HCT116 (cell line): Measurements from ENCODE around the gene AVPR1B. TPM values are rescaled to one million over a fixed set of nuclear protein-coding genes. Genes with fewer than 3 reads are reported as not detected.

Experiments used
- ATAC-seq: fragments of 200-7000 bp; cut with Tn5 transposase; 2 replicates; pipeline ENCODE4 v1.9.1; 2020; ENCODE audit warnings: mild to moderate bottlenecking, moderate library complexity
- BruUV-seq: library from RNA; stranded (reverse); fragments of 400-500 nt; replicated peaks from 2 replicates; lab custom pipeline; 2021; lab: Mats Ljungman, UMichigan
- CTCF ChIA-PET: fragments of 300-600 bp; sonication (Branson Sonifier 250); formaldehyde crosslinking; loops from one replicate; lab custom pipeline; 2021; ENCODE audit warnings: antibody characterized with exemption; lab: Charles Lee
- POLR2A ChIA-PET: fragments of 300-600, 350-600 bp; sonication (Branson Sonifier 250); formaldehyde crosslinking; loops from one replicate; lab custom pipeline; 2021; ENCODE audit warnings: antibody characterized with exemption; lab: Charles Lee
- RAD21 ChIA-PET, 2 experiments: fragments of 300-600 bp; sonication (Branson Sonifier 250); formaldehyde crosslinking; loops; one replicate each; lab custom pipeline; 2023; ENCODE audit warnings: low total read pairs in 2 of 2; ENCODE audit not compliant: uncharacterized antibody in 2 of 2, unreplicated experiment in 2 of 2, low non-redundant PET in 1 of 2; lab: Charles Lee
- DNase-seq: peaks from one replicate; pipeline ENCODE4 v3.0.0-alpha.2; 2010; ENCODE audit warnings: low read depth, low spot score
- H2AFZ ChIP-seq: fragments of 200-600 bp; shearing (Covaris generic), sonication (generic); 2 replicates; pipeline ENCODE4 v1.6.1; 2017; ENCODE audit warnings: low read depth, mixed run types, mixed read lengths, antibody characterized with exemption, low read length; ENCODE audit not compliant: poor library complexity, severe bottlenecking
- H3K27ac ChIP-seq: 2 replicates; pipeline ENCODE4 v1.5.1; 2012; ENCODE audit warnings: low read depth, low read length
- H3K27me3 ChIP-seq: fragments of 200-600 bp; sonication (generic); 2 replicates; pipeline ENCODE4 v1.6.1; 2016; ENCODE audit warnings: mixed run types, low read length, mixed read lengths; ENCODE audit not compliant: insufficient read depth
- H3K36me3 ChIP-seq, 2 experiments: fragments of 200-500 bp in 1 of 2; fragments of 200-600 bp in 1 of 2; sonication (Bioruptor generic) in 1 of 2; sonication (generic) in 1 of 2; 2 replicates each; pipeline versions ENCODE4 v1.5.1 to v1.6.1; 2014 to 2016; ENCODE audit warnings: low read length in 2 of 2, inconsistent platforms in 1 of 2, mixed read lengths in 1 of 2, mixed run types in 1 of 2; ENCODE audit not compliant: insufficient read depth in 2 of 2, control insufficient read depth in 1 of 2
- H3K4me1 ChIP-seq, 2 experiments: fragments of 200-600 bp in 1 of 2; sonication (generic) in 1 of 2; 2 replicates each; pipeline versions ENCODE4 v1.5.1 to v1.6.1; 2012 to 2017; ENCODE audit warnings: low read length in 2 of 2, inconsistent platforms in 1 of 2, mild to moderate bottlenecking in 1 of 2, mixed read lengths in 1 of 2, mixed run types in 1 of 2, moderate library complexity in 1 of 2; ENCODE audit not compliant: insufficient read depth in 2 of 2, control insufficient read depth in 1 of 2
- H3K4me2 ChIP-seq: fragments of 200-600 bp; sonication (generic); 2 replicates; pipeline ENCODE4 v1.6.1; 2017; ENCODE audit warnings: mixed run types, low read length, mixed read lengths
- H3K4me3 ChIP-seq, 2 experiments: fragments of 200-600 bp in 1 of 2; sonication (generic) in 1 of 2; replicated peaks in 1 of 2; 2 replicates each; pipeline ENCODE4 v1.5.1; 2011 to 2016; ENCODE audit warnings: low read length in 2 of 2, control low read depth in 1 of 2, low read depth in 1 of 2, mild to moderate bottlenecking in 1 of 2, mixed read lengths in 1 of 2, mixed run types in 1 of 2
- H3K79me2 ChIP-seq: fragments of 200-600 bp; sonication (generic); 2 replicates; pipeline ENCODE4 v1.6.1; 2017; ENCODE audit warnings: mild to moderate bottlenecking, mixed run types, low read length, moderate library complexity, mixed read lengths; ENCODE audit not compliant: insufficient read depth
- H3K9ac ChIP-seq: fragments of 200-600 bp; sonication (generic); 2 replicates; pipeline ENCODE4 v1.6.1; 2016; ENCODE audit warnings: low read length, mixed read lengths
- H3K9me2 ChIP-seq: fragments of 200-600 bp; sonication (generic), shearing (Covaris generic); 2 replicates; pipeline ENCODE4 v1.6.1; 2017; ENCODE audit warnings: mixed run types, mild to moderate bottlenecking, moderate library complexity; ENCODE audit not compliant: insufficient read depth
- H3K9me3 ChIP-seq, 2 experiments: fragments of 200-500 bp in 1 of 2; fragments of 200-600 bp in 1 of 2; sonication (Bioruptor generic) in 1 of 2; sonication (generic) in 1 of 2; 2 replicates each; pipeline ENCODE4 v1.6.1; 2014 to 2017; ENCODE audit warnings: low read length in 2 of 2, mixed read lengths in 2 of 2, inconsistent platforms in 1 of 2, low read depth in 1 of 2, mild to moderate bottlenecking in 1 of 2, mixed run types in 1 of 2, moderate library complexity in 1 of 2; ENCODE audit not compliant: control insufficient read depth in 1 of 2, insufficient read depth in 1 of 2
- H4K20me1 ChIP-seq: fragments of 200-600 bp; sonication (generic), shearing (Covaris generic); 2 replicates; pipeline ENCODE4 v1.6.1; 2017; ENCODE audit warnings: mixed run types, mild to moderate bottlenecking, moderate library complexity; ENCODE audit not compliant: insufficient read depth
- CBX3 ChIP-seq: IDR thresholded peaks from 2 replicates; pipeline ENCODE4 v1.6.1; 2012; ENCODE audit warnings: low read depth
- CEBPB ChIP-seq: IDR thresholded peaks from 2 replicates; pipeline ENCODE4 v1.6.1; 2012; ENCODE audit warnings: low read depth
- EGR1 ChIP-seq: IDR thresholded peaks from 2 replicates; pipeline ENCODE4 v1.6.1; 2012; ENCODE audit warnings: low read depth
- ELF1 ChIP-seq: IDR thresholded peaks from 2 replicates; pipeline ENCODE4 v1.6.1; 2012; ENCODE audit warnings: low read depth, borderline replicate concordance
- EZH2 ChIP-seq: fragments of 200-600 bp; sonication (generic); IDR thresholded peaks from 2 replicates; pipeline ENCODE4 v1.6.1; 2017; ENCODE audit warnings: antibody characterized with exemption, mixed run types
- EZH2phosphoT487 ChIP-seq: fragments of 200-600 bp; IDR thresholded peaks from 2 replicates; pipeline ENCODE4 v1.6.1; 2018; ENCODE audit warnings: antibody characterized with exemption, borderline replicate concordance
- FOSL1 ChIP-seq: IDR thresholded peaks from 2 replicates; pipeline ENCODE4 v1.6.1; 2012; ENCODE audit warnings: low read depth
- JUND ChIP-seq: IDR thresholded peaks from 2 replicates; pipeline ENCODE4 v1.6.1; 2012
- MAX ChIP-seq: IDR thresholded peaks from 2 replicates; pipeline ENCODE4 v1.6.1; 2012
- POLR2A ChIP-seq: IDR thresholded peaks from 2 replicates; pipeline ENCODE4 v1.7.0; 2011; ENCODE audit warnings: borderline replicate concordance; ENCODE audit not compliant: insufficient read depth, insufficient read length; ENCODE audit errors: extremely low read depth
- POLR2AphosphoS5 ChIP-seq: IDR thresholded peaks from 2 replicates; pipeline ENCODE4 v1.6.1; 2011; ENCODE audit warnings: mild to moderate bottlenecking, low read depth, low read length, moderate library complexity
- RAD21 ChIP-seq: IDR thresholded peaks from 2 replicates; pipeline ENCODE4 v1.6.1; 2012; ENCODE audit warnings: low read depth, mild to moderate bottlenecking
- SIN3A ChIP-seq: IDR thresholded peaks from 2 replicates; pipeline ENCODE4 v1.6.1; 2012; ENCODE audit warnings: low read depth
- SP1 ChIP-seq: IDR thresholded peaks from 2 replicates; pipeline ENCODE4 v1.6.1; 2012; ENCODE audit warnings: low read depth
- YY1 ChIP-seq: IDR thresholded peaks from 2 replicates; pipeline ENCODE4 v1.6.1; 2011; ENCODE audit warnings: low read length, low read depth, moderate library complexity, mild to moderate bottlenecking; ENCODE audit not compliant: insufficient replicate concordance; ENCODE audit errors: extremely low read depth
- ZBTB33 ChIP-seq: IDR thresholded peaks from 2 replicates; pipeline ENCODE4 v1.6.1; 2011; ENCODE audit warnings: mild to moderate bottlenecking, low read length, moderate library complexity; ENCODE audit not compliant: insufficient replicate concordance; ENCODE audit errors: extremely low read depth
- ZFX ChIP-seq: fragments of 450-650 bp; IDR thresholded peaks from 2 replicates; pipeline ENCODE4 v1.6.1; 2017
- intact Hi-C: fragments of 100-400 bp; cut with micrococcal nuclease; formaldehyde crosslinking; loops from 2 replicates; pipeline ENCODE4 v1.10.0; 2022
- total RNA-seq: library from RNA; stranded (reverse); gene quantifications from one replicate; pipeline ENCODE4 v1.2.1, GENCODE V29; 2021; ENCODE audit not compliant: unreplicated experiment
- TF ChIP-seq, protein P1 (sequence below): IDR thresholded peaks from 2 replicates; pipeline ENCODE4 v1.6.1; 2012; ENCODE audit warnings: low read depth
- TF ChIP-seq, protein P2 (sequence below): IDR thresholded peaks from 2 replicates; pipeline ENCODE4 v1.6.1; 2012

The AVPR1B gene
- total RNA-seq, 1 experiment from 2014 or later = not detected

DNA sequence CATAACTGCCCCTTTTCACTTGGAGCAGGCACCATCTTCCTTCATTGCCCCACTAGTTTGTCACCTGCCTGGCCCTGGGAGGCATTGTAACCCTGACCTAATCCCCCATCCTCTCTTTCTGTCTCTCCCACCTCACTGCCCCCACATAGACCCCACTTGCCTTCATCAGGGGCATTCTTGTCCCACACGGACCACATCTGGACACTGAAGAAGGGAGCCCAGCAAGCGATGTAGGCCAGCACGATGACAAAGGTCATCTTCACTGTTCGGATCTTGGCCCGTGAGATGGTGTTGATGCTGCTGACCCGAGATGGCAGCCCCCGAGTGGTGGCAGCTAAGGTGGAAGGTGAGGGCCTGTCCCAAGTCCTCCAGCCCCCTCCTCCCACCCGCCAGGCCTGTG is 1.4 kb downstream of the AVPR1B start:
- no peak overlapping the region for H3K4me3 ChIP-seq
- ChIA-PET RAD21 (no interaction called here), CTCF (interaction anchor here (1.1 kb wide), 1 partner anchor 9 kb away, joined by 4 read pairs; no protein-coding TSS in a partner anchor)
- no peaks in the 10 kb centered on the region for H4K20me1 ChIP-seq
- no peak overlapping the region for H3K9ac ChIP-seq
- no peaks in the 10 kb centered on the region for H3K27me3 ChIP-seq
- BruUV-seq = no TSS peak
- TF ChIP-seq CBX3 (no peak), RAD21 (no peak), MAX (no peak), ZBTB33 (no peak), SIN3A (no peak), EZH2 (no peak), ELF1 (no peak), EZH2phosphoT487 (no peak), EGR1 (no peak), POLR2AphosphoS5 (no peak), JUND (no peak), SP1 (no peak), FOSL1 (no peak), ZFX (no peak), YY1 (no peak), CEBPB (no peak), POLR2A (no peak)
- TF ChIP-seq, protein P1, sequence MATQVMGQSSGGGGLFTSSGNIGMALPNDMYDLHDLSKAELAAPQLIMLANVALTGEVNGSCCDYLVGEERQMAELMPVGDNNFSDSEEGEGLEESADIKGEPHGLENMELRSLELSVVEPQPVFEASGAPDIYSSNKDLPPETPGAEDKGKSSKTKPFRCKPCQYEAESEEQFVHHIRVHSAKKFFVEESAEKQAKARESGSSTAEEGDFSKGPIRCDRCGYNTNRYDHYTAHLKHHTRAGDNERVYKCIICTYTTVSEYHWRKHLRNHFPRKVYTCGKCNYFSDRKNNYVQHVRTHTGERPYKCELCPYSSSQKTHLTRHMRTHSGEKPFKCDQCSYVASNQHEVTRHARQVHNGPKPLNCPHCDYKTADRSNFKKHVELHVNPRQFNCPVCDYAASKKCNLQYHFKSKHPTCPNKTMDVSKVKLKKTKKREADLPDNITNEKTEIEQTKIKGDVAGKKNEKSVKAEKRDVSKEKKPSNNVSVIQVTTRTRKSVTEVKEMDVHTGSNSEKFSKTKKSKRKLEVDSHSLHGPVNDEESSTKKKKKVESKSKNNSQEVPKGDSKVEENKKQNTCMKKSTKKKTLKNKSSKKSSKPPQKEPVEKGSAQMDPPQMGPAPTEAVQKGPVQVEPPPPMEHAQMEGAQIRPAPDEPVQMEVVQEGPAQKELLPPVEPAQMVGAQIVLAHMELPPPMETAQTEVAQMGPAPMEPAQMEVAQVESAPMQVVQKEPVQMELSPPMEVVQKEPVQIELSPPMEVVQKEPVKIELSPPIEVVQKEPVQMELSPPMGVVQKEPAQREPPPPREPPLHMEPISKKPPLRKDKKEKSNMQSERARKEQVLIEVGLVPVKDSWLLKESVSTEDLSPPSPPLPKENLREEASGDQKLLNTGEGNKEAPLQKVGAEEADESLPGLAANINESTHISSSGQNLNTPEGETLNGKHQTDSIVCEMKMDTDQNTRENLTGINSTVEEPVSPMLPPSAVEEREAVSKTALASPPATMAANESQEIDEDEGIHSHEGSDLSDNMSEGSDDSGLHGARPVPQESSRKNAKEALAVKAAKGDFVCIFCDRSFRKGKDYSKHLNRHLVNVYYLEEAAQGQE = no peak
- TF ChIP-seq, protein P2, sequence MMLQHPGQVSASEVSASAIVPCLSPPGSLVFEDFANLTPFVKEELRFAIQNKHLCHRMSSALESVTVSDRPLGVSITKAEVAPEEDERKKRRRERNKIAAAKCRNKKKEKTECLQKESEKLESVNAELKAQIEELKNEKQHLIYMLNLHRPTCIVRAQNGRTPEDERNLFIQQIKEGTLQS = no peak
- TF ChIP-seq, all 23 proteins: peak for 0
- no peaks in the 10 kb centered on the region for H3K9me2 ChIP-seq
- no peaks in the 10 kb centered on the region for H3K36me3 ChIP-seq
- no peak overlapping the region for H3K27ac ChIP-seq
- no peaks in the 10 kb centered on the region for H3K79me2 ChIP-seq
- peaks cover 0 to 10% of the 10 kb centered on the region in 2 experiments; a peak in 1 of 4 replicates for H3K4me1 ChIP-seq
- no peak for ATAC-seq
- no peak for DNase-seq
- POLR2A ChIA-PET = no interaction called here
- intact Hi-C loops = no loop called here
- no peak overlapping the region for H2AFZ ChIP-seq
- no peaks in the 10 kb centered on the region for H3K9me3 ChIP-seq
- no peak overlapping the region for H3K4me2 ChIP-seq
